GM21723 (cell line): ENCODE measurements around the gene TTC39B.
"Not testable (repeated sequence)": the region's sequence is repeated elsewhere in the genome, so short reads cannot be mapped to it uniquely, and the experiment has no call there.

Source experiments
- ATAC-seq: cut with Tn5 transposase; IDR thresholded peaks from one replicate; pipeline ENCODE4 v1.9.1; 2021; ENCODE audit warnings: mild to moderate bottlenecking, moderate library complexity; ENCODE audit not compliant: unreplicated experiment

Gene TTC39B

DNA sequence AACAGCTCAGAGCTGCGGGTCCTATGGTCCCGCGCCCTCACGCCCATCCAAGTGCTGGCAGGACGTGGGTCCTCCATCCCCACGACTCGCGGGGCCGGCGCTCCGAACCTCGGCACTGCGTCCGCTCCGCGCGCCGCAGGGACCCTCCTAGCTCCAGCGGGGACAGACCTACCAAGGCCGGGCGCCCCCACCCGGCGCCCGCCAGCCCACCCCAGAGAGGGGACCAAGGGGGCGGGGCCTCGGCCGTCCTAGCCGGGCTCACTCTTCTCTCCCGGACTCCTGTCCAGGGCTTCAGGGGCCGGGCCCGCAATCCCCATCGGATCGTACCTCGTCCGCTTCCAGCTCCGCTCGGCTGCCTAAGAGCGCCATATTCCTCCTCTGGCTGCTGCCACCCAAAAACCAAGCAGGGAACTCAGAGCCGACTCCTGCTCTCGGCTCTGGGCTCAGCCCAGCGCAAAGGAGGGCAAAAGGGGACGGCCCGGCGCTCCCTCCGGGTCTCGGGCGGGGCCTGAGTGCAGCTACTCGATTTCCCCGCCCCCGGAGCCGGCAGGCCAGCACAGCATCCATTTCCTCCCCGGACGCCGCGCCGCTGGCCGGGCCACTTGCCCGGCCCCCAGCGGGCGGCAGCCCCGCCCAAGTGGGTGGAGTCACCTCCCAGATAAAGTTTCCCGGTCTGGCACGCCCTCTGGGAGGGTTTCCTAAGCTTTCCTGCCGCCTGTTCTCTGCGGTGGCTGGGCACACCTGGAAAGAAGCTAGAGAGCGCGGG lies at the start of gene TTC39B:
TSS of gene TTC39B (minus strand) at position 460 of the 766 bp plus-strand sequence. CDS start at position 369, 91 bp downstream.
- ATAC-seq = peak; percentile 96

DNA sequence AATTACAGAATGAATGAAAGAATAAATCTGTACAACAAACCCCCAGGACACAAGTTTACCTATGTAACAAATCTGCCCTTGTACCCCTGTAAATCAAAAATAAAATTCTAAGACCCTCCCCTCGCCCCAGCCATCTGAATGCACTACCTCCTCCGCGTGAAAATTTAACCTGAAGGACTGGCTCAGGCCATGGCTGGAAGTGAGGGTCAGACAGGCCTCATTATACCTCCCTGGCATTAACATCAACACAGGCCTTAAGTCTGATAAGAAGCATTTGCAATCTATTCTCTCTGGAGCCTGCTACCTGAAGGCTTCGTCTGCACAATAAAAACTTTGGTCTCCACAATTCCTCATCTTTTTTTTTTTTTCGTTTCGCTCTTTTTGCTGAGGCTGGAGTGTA lies 48.7 kb upstream of the TTC39B start:
- no peak for ATAC-seq

- ATAC-seq = no peak
These were observed 47.7 kb upstream of the TTC39B start for GRCh38 chr9:15354713-15355112.

DNA sequence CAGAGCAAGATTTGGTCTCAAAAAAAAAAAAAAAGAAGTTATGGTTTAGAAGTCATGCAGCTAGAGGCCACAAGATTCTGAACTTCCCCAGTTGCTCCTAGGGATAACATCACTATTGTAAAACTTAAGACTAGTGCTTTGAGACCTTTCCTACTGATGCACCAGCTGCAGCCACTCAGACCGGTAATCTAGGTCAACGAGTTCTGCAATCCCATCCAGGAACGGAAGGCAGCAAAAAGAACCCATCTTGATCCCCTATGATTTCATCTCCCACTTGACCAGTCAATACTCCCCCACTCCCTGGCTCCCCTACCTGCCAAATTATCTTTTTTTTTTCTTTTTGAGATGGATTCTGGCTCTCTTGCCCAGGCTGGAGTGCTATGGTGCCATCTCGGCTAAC lies 46.9 kb upstream of the TTC39B start:
- no peak for ATAC-seq

DNA sequence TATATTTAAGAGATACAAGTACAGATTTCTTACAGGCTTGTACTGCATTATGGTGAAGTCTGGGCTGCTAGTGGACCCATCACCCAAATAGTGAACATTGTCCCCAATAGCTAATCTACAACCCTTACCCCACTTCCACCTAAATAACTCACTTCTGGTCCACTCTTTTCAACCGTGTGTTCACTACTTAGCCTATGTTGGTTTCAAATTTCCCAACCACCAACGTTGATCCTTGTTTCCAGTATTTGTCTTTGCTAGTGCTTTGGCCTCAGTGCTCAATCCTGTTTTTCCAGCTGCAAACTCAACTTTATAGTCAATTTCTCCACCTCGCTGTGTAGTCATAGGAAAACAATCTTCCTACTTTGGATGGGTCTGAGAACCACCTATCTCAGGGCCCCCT lies 45.3 kb upstream of the TTC39B start:
- no peak for ATAC-seq

- ATAC-seq = no peak
These were observed 43.1 kb upstream of the TTC39B start for GRCh38 chr9:15349892-15350761.

DNA sequence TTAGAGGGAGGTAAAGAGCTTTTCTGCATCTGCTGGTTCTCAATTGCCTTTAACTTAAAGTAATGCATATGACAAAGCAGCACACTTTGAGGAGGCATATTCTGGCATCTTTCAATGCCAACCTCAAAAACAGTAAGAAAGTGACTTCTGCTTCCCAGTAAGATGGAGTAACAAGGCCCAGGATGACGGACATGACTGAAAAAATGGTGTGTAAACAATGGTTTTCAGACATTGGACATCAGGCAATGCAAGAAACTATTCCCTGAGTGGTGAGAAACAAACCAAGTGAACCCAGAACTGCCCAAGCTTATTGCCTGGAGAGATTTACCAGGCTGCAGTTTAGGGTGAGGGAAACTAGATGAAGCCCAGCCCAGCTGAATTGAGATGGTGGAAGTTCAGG lies 39.8 kb upstream of the TTC39B start:
- no peak for ATAC-seq

- ATAC-seq = no peak
These were observed 37.2 kb upstream of the TTC39B start for GRCh38 chr9:15344191-15344590.

DNA sequence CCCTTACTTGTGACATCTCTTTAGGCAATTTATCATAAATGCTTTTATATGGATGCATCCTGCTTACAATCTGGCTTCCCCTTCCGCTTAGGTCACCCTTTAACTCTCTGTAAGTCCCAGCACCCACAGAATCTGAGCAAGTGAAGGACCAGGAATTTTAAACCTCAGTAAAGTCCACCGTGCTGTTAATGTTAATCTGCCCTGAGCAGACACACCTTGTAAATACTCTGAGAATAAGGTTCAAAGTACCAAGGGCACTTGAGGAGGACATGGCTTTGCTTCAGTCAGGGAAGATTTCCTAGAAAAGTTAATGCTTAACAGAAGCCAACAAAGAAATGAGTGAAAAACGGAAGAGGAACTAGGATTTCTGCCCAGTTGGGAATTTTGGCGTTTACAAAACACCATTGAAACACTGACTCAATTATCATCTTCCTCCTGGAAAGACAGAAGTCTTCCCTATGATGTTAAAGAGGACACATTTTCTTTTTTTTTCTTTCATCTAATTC lies 26.4 kb upstream of the TTC39B start:
- no peak for ATAC-seq

GRCh38 chr9:15332939-15333338 lies 25.9 kb upstream of the TTC39B start:
- no peak for ATAC-seq

DNA sequence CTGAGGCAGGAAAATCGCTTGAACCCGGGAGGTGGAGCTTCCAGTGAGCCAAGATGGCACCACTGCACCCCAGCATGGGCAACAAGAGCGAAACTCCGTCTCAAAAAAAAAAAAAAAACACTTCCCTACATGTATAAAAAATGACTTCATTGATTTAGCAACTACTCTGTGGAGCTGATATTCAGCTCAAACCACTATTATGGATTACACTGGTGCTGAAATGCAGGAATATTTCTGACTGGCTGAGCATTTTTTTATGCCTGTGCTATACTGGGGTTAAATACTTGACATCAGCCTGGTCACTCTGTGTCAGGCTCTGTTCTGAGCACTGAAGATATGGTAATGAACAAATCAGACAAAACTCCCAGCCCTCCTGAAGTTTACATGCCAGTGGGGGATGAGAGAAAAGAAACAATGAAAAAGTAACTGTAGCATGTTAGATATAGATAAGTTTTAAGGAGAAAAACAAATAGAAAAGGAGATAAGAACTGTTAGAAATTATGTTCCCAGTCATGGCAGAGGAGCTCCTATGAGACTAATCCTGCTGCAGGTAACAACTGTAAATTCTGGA lies 22.6 kb upstream of the TTC39B start:
- no peak for ATAC-seq

DNA sequence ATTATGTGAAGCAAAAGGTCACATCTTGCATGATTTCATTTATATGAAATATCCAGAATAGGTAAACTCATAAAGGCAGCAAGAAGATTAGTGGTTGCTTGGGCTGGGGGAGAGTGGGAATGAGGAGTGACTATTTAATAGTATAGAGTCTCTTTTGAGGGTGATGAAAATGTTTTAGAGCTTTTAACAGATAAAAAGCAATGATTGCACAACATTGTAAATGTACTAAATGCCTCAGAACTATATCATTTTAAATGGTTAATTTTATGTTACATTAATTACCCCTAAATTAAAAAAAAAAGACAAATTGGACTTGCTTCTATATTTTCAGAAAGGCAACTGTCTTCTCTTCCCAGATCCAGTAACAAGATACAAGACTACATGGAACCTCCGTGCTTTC lies 21.9 kb upstream of the TTC39B start:
- no peak for ATAC-seq

GRCh38 chr9:15322695-15323094 lies 15.7 kb upstream of the TTC39B start:
- not testable (repeated sequence) for ATAC-seq

DNA sequence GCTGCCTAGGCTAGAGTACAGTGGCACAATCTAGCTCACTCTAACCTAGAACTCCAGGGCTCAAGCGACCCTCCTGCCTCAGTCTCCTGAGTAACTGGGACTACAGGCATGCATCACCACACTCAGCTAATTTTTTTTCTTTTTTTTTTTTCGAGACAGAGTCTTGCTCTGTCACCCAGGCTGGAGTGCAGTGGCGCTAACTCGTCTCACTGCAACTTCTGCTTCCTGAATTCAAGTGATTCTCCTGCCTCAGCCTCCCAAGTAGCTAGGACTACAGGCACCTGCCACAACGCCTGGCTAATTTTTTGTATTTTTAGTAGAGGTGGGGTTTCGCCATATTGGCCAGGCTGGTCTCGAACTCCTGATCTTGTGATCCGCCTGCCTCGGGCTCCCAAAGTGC lies 12.6 kb upstream of the TTC39B start:
- not testable (repeated sequence) for ATAC-seq

- no peak for ATAC-seq
These were observed 10.8 kb upstream of the TTC39B start for GRCh38 chr9:15317836-15318235.

GRCh38 chr9:15311607-15312006 lies 4.6 kb upstream of the TTC39B start:
- no peak for ATAC-seq

- ATAC-seq = no peak
These were observed 3.3 kb upstream of the TTC39B start for GRCh38 chr9:15310107-15310850.

DNA sequence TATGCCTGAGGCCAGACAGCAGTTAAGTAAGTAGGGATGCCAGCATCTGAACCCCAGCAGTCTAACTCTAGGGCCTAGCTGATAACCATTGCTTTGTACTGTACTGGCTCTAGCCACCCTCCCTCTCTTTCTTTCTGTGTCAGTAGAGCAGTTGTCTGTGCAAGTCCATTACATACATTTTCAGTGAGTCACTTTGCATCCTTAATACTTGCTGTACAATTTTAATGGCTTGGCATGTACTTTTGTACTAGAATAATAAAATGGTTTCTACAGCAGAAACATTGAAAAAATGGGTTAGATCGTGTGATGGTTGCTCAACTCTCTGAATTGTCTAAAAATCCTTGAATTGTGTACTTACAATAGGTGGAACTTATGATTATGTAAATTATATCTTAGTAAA lies 1.5 kb upstream of the TTC39B start:
- ATAC-seq = no peak

- ATAC-seq = peak; percentile 32
These were observed 466 bp upstream of the TTC39B start for GRCh38 chr9:15307523-15307841.

DNA sequence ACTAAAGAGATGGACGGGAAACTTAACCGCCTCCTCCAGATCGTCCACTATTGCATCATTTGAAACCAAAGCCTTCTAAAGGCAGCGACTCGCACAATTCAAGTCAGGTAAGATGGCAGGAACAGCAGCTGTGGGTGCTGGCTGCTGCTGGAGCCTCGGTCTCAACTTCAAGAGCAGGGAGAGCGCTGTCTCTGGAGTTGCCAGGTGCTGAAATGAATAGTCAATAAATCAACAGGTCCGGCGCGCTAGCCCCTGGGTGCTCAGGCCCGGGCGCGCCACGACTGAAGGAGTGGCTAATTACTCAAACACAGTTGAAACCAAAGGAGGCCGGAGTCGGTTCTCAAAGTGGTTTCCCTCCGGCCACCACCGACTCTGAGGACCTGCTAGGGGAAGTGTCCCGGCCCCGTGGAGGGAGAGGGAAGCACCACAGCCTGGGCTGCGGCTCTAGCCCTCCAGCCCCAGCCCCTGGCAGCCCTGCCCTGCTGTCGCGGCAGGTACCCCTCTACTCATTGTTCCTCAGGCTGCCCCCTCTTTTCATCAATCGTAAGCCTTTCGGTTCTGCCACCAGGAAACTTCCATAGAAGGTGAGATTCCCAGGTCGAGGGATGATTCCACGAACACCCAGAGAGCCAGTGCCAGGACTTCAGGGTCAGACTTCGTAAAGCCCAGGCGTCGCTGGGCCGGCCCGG lies 804 bp downstream of the TTC39B start:
- ATAC-seq = peak; percentile 25
